Activated CD4-positive, alpha-beta T cell treated with anti-CD3 and anti-CD28 coated beads, Interleukin-2, amount 50 U/mL, for 48 hours (primary cell): ENCODE measurements around the gene EYA3.
"Not testable (repeated sequence)": the region's sequence is repeated elsewhere in the genome, so short reads cannot be mapped to it uniquely, and the experiment has no call there.

Source experiments
- DNase-seq, 2 experiments: peaks; one replicate each; pipeline ENCODE4 v3.0.0-alpha.2; 2020

The EYA3 gene

DNA sequence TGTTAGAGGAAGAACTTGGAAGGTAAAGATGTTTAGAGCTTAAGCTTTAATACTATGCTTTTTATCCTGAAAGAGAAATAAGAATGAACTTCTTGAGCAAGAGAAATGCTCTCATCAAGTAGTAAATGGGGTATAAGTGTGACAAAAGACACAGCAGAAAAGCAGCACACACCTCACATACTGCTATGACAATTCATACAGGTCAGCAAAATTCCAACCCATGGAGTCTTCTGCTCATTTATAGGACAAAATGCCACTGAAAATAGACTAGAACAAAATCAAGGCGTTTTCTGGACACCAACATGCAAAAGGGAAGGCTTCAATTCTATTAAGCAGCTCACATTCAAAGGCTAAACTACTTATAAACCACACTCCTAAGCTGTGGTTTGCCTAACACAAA is 61.2 kb downstream of the EYA3 start:
- no peak for DNase-seq

DNA sequence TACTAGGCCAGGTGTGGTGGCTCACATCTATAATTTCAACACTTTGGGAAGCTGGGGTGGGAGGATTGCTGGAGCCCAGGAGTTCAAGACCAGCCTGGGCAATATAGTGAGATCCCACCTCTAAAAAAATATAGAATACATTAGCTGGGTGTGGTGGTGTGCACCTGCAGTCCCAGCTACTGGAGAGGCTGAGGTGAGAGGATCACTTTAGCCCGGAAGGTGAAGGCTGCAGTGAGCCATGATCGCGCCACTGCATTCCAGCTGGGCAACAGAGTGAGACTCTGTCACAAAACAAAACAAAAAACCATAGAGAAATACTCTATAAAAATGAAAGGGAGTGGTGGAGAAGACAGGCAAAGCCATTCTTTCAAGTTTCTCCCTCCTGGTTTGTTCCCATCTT is 62.1 kb downstream of the EYA3 start:
- DNase-seq: no peak

DNA sequence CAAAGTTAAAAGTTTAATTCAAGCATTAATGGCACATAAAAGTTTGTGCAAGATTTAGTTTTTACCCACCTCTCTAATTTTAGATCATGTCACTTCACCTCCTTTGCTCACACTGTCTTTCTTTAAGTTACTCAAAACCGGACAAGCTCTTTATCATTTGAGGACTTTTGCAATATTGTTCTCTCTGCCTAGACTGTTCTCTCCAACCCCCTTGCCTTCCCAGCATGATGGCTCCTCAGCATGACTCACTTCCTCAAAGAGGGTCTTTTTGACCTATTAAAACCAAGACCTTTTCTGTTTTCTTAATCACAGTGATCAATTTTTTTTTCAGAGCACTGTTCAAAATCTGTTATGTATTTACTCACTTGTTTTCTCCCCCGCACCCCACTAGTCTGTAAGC is 67.3 kb downstream of the EYA3 start:
- DNase-seq: no peak

DNA sequence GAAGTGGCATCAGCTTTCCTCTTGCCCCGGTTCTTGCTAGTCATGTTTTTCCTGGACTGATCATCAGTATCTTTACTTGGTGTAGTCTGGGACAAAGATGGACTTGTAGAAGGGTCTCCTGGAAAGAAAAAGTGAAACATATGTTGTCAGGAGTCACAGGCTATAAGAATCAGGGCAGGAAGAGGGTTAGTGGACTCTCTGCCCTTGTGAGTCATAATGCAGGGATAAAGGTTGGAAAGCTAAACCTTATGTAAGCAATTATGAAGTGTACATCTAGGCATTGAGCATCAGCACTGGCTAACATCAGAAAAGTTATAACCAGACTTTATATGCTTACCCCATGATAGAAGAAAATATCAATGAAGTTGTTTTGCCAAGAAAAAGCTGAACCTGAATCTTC is 77.4 kb downstream of the EYA3 start:
- no peak for DNase-seq

DNA sequence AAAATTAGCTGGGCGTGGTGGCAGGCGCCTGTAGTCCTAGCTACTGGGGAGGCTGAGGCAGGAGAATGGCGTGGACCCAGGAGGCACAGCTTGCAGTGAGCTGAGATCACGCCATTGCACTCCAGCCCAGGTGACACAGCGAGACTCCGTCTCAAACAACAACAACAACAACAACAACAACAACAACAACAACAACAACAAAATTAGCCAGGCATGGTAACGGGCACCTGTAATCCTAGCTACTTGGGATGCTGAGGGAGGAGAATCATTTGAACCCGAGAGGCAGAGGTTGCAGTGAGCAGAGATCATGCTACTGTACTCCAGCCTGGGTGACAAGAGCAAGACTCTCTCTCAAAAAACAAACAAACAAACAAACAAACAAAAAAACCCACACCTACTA is 85.3 kb downstream of the EYA3 start:
- DNase-seq: not testable (repeated sequence)

DNA sequence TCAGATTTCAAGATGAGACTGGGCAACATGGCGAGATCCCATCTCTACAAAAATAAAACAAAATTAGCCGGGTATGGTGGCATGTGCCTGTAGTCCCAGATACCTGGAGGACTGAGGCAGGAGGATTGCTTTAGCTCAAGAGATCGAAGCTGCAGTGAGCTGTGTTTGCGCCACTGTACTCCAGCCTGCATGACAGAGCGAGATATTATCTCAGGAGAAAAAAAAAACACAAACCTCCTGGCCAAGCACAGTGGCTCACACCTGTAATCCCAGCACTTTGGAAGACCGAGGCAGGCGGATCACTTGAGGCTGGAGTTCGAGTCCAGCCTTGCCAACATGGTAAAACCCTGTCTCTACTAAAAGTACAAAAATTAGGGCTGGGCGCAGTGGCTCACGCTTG is 85.8 kb downstream of the EYA3 start:
- no peak for DNase-seq

DNA sequence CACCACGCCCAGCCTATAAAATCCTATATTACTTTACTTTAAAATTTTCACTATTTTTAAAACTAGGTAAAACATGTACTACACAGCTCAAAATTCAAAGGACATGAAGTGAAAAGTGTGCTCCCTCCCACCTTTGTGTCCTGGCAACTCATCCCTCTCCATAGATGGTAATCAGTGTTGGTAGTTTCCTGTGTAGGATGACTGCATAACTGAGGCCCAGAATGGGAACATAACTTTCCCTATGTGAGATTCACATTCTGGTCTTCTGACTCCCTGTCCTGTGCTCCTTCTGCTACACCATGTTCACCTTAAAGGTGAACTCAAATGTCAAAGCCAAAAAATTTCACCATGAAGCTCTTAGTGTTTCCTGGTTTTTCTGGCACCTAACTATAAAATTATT is 89.4 kb downstream of the EYA3 start:
- DNase-seq: no peak

DNA sequence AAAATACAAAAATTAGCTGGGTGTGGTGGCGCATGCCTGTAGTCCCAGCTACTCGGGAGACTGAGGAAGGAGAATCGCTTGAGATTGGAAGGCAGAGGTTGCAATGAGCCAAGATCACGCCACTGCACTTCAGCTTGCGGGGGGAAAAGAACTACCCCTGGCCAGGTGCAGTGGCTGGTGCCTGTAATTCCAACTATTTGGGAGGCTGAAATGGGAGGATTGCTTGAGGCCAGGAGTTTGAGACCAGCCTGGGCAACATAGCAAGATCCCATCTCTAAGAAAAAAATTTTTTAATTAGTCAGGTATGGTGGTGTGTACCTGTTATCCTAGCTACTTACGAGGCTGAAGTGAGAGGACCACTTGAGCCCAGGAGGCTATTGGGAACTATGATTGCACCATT is 93.9 kb downstream of the EYA3 start:
- not testable (repeated sequence) for DNase-seq

DNA sequence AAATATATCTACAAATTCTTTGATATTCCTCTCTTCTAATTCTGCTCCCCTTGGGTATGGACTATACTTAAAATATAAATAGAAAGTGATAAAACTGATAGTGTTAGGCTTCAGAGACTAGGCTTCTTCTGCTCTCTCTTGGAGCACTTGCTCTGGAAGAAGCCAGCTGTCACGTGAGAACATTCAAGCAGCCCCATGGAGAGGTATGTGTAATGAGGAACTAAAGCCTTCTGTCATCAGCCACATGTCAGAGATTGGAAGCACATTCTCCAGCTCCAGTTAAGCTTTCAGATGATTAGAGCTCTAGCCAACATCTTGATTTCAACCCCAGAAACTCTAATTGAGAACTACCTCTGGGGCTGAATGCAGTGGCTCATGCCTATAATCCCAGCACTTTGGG is 94.3 kb downstream of the EYA3 start:
- no peak for DNase-seq

DNA sequence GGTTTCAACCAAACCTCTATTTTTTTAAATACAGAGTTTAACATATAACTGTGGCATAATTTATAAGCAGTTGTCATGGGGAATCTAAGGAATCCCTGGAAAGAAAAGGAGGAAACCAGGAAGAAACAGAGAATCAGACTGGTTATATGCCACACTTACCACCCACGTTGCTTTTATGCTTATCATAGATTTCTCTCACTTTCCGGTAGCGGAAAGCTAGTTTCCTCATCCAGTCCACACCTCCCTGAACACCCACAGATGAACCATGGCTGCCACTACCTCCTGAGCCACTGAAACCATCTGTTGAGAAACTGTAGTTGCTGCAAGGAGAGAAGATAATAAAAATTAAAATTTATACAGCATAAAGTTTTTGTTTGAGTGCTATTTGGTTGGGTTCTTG is 95.2 kb downstream of the EYA3 start:
- DNase-seq: peak in 1 of 2 experiments; percentile 25

DNA sequence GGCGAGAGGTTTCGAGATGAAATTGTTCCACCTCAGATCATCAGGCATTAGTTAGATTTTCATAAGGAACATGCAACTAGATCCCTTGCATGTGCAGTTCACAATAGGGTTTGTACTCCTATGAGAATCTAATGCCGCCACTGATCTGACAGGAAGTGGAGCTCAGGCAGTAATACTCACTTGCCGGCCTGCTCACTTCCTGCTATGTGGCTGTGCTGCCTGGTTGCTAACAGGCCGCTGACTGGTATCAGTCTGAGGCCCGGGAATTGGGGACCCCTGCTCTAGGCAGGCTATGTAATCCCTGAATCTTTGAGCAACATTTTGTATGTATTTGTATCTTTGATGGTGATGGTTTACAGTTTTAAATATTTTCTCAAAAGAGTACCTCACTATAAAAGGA is 96.1 kb downstream of the EYA3 start:
- DNase-seq: peak; percentile 39 to 46

DNA sequence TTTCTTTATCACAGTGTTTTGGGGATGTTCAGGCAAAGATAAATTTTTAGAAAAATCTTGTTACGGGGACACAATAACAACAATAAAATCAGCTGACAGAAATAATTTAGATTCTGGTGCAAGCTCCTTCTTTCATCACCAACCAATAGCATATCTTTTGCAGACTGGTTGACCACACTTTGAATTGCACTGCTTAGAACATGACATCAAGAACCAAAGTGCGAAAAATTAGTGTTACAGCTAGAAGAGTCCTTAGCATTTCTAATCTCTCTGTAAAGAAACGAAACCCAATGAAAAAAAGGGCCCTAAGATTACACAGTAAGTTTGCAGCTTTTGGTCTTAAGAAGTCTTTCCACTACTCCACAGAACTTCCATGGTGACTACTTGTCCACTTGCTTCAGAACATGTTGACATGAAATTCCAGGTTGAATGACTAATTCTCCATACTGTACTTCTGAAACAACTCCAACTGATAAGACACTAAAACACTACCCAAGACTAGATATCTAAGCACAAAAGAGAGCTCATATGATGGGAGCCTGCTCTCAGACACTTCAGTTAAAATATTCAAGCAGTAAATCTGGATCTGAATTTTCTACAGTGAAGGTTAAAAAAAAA is 97.4 kb downstream of the EYA3 start:
- DNase-seq: no peak

DNA sequence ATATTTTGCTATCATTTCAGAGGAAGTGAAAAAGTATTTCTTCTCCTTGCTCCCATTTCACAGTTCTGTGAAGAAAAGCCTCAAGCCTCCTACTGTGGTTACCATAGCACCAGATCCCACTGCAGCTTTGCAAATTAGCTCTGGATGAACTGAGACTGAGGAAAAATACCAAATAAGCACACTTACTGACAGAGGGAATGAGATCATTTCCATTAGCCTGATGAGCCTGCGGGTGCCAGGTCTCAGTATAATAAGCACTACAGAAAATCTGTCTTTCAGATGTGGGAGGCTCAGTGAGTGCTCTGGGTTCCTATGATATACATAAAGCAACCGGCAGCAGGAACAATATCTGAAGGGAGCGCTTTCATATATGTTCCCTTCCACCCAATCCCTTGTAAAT is 107.3 kb downstream of the EYA3 start:
- no peak for DNase-seq

DNA sequence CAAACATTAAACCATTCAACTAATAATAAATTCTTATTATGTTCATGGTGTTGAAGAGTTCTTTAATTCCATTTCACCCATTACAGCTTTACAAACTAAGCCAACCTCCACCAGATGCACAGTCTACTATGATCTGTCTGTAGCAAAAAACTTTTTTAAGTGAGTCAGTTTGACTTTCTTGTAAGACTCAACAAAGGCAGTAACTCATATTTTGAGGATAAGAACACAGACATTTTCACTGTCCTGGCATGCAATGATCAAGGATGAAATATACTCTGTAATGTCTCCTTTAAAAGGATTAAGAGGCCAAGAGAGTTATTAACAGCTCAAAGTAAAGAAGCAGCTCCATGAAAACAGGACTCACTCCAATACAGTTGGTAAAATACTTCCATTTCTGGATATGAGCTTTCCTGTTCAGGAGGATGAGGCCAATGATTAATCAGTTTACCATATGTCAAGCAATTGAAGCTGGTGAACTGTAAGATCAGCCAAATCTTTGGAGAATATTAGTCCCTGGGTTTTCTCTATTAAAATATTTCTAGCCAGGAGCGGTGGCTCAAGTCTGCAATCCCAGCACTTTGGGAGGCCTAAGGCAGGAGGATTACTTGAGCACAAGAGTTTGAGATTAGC is 108.1 kb downstream of the EYA3 start:
- DNase-seq: no peak

DNA sequence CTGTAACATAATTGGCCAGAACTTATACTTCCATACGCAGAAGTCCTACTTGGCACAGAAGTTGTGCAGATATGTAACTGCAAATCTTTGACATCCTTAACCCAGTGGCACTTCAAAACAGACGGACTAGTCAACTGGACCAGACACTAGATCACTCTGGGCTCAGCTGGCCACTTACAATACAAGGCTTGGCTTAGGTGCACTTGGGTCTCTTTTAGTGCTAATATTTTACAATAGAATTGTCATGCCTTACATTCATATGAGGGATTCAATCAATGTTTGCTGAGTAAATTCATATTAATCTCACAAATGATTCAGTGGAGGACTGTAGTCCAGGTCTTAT is 108.6 kb downstream of the EYA3 start:
- no peak for DNase-seq

DNA sequence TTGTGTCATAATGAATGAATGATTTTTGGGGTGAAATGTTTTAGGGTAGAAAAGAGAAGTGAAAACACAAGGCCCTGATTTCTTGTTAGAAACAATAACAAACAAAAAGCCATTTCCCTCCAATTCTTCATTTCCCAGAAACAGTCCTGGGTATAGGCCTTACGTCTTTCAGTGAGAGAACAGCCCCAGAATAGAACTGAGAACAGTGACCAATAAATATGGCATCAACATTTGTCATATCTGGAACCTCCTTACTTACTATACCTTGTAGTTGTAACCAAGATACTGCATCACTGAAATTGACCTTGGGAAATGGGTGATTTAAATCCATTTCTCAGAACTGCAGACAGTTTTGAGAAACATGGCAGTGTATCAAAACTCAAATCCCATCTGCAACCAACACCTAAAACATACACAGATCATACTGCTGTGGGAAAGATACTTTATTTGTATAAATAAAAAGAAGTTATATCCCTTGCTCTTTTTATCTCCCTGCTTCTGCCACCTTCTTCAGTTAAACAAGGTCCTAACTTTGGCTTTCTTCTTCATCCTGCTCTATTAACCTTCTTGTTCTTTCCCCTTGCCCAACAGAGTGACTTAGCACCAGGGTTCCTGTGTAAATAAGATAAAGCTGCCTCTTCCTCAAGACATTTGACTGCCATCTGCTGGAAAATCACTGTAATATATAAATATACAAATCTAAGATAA is 109.1 kb downstream of the EYA3 start:
- DNase-seq: no peak

DNA sequence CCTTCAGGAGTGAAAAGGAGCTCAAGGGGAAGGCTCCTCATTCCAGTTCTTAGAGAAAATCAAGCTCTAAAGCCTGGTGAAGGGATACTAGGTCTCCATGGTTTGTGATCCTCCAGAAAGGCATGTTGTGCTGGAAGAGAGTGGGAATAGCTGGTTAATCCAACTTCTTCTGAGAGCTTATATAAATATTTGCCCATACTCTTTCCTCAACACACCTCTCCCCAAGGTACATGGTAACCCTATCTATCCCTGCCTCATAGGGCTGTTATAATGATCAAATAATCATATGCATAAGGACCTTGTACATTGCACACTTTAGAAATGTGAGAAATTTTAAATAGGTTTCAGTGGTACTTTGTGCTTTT is 114.0 kb downstream of the EYA3 start:
- no peak for DNase-seq

DNA sequence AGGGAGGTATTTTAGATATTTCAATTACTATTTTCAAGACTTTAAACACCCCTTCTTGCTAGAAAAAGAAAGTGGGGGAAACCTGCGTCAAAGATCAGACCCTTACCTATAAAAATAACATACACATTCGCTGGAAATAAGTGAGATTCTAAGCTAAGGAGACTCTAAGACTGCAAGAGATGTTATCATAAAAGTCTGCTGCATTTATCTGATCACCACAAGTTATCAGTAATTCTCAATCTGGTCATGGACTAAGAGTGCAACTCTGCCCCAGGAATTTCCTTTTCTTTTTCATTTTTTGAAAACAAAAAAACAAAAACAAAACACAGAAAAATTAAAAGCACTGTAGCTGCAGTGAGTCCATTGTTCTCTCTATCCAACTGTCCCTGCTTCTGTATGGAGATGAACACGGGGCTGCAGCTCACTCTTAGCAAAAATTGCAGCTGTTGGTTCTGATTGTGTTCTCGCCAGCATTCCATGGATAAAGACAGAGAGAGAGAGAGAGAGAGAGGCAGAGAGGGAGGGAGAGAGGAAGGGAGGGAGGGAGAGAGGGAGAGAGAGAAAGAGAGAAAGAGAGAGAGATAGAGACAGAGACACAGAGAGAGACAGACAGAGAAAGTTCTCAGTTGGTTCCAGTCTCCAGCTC is 114.5 kb downstream of the EYA3 start:
- DNase-seq: no peak

DNA sequence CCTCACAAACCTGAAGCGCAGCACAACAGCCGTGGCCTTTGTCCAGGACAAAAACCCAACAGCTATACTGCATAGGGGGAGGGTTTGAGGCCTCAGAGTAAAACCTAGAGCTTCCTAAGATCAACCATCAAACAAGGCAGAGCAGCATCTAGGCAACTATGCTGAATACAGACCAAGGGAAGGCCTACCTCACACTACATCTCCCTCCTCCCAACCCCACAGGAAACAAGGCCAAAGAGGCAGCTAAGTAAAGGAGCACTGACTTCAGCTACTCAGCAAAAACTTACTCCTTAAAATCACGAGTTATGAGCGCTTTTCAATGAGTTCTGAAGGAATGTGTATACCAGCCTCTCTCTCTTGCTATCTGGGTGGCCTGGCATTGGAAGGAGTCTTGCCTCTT is 116.3 kb downstream of the EYA3 start:
- no peak for DNase-seq

DNA sequence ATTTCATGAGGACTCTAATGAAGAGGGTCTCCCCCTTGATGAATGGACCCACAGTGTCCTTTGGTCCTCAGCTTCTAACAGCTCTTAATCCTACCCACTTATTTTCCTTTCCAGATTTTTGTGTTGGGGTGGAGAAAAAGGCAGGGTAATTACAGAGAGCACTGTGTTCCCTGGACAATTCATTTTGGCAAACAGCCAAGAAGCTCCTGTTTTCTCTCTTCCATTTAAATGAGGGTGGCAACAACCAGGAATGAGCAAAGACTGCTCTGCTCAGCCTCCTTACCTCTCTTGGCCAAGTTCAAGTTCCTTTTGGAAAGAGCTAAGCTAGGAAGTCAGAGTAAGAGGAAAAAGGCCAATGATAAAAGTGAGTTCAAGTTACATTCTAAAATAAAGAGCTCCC is 116.7 kb downstream of the EYA3 start:
- DNase-seq: no peak

DNA sequence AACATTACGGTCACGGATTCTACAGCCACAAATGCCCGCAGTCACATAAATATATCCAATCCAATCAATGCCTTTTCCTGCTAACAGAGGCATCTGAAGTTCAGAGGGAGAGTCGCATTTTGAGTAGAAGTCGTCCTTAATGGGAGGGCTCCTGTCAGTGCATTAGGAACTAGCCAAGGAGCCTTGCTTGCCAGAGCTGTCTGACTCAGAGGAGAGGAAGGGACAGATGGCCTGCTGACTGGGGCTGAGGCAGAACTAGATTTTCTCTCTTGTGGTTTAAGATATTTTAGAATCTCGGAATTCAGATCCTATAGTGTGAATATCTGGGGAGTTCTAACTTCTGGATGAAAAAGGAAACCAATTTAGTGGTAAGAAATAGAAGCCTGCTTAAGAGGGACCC is 118.0 kb downstream of the EYA3 start:
- DNase-seq: no peak

DNA sequence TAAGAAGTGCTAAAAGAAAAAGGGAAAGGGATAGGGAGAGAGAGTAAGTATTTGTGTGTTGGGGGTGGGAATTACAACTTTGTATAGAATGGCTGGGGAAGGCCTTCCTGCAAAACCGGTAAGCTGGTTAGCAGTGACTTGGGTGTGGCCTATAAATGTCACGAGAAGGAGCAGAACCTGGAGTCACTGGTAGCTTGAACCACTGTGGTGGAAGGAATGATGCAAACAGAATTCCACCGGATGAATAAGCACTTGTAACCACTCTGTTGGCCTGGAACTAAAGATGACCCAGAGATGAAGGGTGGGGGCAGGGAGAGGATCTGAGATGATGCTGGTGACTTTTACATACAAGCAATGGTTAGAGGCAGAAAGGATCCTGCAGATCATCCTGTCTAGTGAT is 119.7 kb downstream of the EYA3 start:
- DNase-seq: peak in 1 of 2 experiments; percentile 30

DNA sequence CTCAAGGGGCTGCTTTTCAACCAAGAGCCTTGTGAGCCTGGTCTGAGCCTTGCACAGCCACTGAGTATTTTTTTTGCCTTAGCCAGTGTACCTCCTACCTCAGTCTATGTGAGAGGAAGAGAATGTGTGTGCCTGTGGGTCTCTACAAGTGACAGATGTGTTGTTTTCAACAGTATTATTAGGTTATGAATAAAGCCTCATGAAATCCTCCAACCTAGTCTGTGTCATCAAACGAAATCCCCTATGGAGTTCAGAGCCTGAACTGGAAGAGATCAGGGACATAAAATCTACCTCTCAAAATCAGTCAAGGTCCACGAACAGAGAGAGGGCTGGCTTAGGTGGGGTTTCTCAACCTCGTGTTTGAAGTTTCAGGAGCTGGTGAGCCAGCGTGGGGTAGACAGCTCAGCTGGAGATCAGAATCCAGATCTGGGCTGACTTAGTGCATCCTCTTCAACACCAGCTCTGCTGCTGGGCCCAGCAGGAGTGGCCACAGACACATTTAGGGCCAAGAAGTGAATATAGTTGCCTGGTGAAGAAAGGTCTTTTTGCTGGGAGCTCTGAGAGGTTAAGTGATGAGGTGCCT is 120.4 kb downstream of the EYA3 start:
- DNase-seq: peak in 1 of 2 experiments; percentile 19
